Liver (tissue), 9 donors: Measurements from ENCODE around the gene IDH3A. TPM values are rescaled to one million over a fixed set of nuclear protein-coding genes. Genes with fewer than 3 reads are reported as not detected.

Source experiments
- DNase-seq: peaks from one replicate; pipeline ENCODE4 v3.0.0-alpha.2; 2017; ENCODE audit warnings: low spot score
- H3K27ac ChIP-seq, 2 donors: one replicate each; pipeline ENCODE4 v1.7.0; 2013; ENCODE audit warnings: inconsistent platforms in 2 of 2, low read length in 2 of 2, control low read depth in 1 of 2, low read depth in 1 of 2, mild to moderate bottlenecking in 1 of 2
- H3K27me3 ChIP-seq, 4 donors: one replicate each; pipeline versions ENCODE4 v1.6.1 to v1.7.0; 2013; ENCODE audit warnings: low read length in 3 of 4, inconsistent platforms in 1 of 4, mild to moderate bottlenecking in 1 of 4, moderate library complexity in 1 of 4; ENCODE audit not compliant: control insufficient read depth in 4 of 4, insufficient read depth in 4 of 4
- H3K36me3 ChIP-seq, 4 donors: one replicate each; pipeline versions ENCODE4 v1.6.1 to v1.7.0; 2013; ENCODE audit warnings: low read length in 3 of 4, mild to moderate bottlenecking in 3 of 4, low read depth in 1 of 4, moderate library complexity in 1 of 4; ENCODE audit not compliant: control insufficient read depth in 4 of 4, insufficient read depth in 3 of 4
- H3K4me1 ChIP-seq, 4 donors: one replicate each; pipeline versions ENCODE4 v1.6.1 to v1.7.0; 2013; ENCODE audit warnings: low read length in 3 of 4, mild to moderate bottlenecking in 3 of 4, moderate library complexity in 1 of 4; ENCODE audit not compliant: control insufficient read depth in 4 of 4, insufficient read depth in 4 of 4
- H3K4me3 ChIP-seq, 3 donors: one replicate each; pipeline versions ENCODE4 v1.6.1 to v1.7.0; 2013; ENCODE audit warnings: low read length in 3 of 3, control low read depth in 1 of 3, low read depth in 1 of 3, mild to moderate bottlenecking in 1 of 3
- H3K9ac ChIP-seq, 2 donors: one replicate each; pipeline ENCODE4 v1.7.0; 2013; ENCODE audit warnings: low read length in 2 of 2, mild to moderate bottlenecking in 2 of 2, moderate library complexity in 2 of 2, control low read depth in 1 of 2, low read depth in 1 of 2
- H3K9me3 ChIP-seq, 4 donors: one replicate each; pipeline versions ENCODE4 v1.6.1 to v1.7.0; 2013; ENCODE audit warnings: low read length in 3 of 4; ENCODE audit not compliant: control insufficient read depth in 4 of 4
- FOXA1 ChIP-seq: IDR thresholded peaks from 2 replicates; pipeline ENCODE4 v1.6.1; 2016; ENCODE audit warnings: antibody characterized with exemption
- WGBS: extraction: QIAGEN DNeasy Blood & Tissue Kit; methylation state at CpG from one replicate; pipeline ENCODE4 v1.1.7; 2013; 5-methylcytosine and 5-hydroxymethylcytosine counted together
- polyA plus RNA-seq, 2 donors: library from polyadenylated mRNA; stranded (reverse) in 1 of 2; unstranded in 1 of 2; fragments of 200-250 nt in 1 of 2; fragments of >200 nt in 1 of 2; fragmentation: Nextera tagmentation in 1 of 2; extraction: Ambion mirVana in 1 of 2; gene quantifications; one replicate each; pipeline versions ENCODE4 v1.2.1 to v1.2.3, GENCODE V29; 2013 to 2015
- total RNA-seq, 2 donors: library from RNA; depleted of rRNA; stranded (reverse); fragments of >200 nt; gene quantifications; one replicate each; pipeline ENCODE4 v1.2.3, GENCODE V29; 2014
- donor health status: healthy.
- donor health status: healthy.
- donor health status: healthy.
- donor health status: healthy.
- donor health status: healthy.

The IDH3A gene
- total and polyA plus RNA-seq, 4 donors: 13.5 to 51.7 (median 24.0) TPM

DNA sequence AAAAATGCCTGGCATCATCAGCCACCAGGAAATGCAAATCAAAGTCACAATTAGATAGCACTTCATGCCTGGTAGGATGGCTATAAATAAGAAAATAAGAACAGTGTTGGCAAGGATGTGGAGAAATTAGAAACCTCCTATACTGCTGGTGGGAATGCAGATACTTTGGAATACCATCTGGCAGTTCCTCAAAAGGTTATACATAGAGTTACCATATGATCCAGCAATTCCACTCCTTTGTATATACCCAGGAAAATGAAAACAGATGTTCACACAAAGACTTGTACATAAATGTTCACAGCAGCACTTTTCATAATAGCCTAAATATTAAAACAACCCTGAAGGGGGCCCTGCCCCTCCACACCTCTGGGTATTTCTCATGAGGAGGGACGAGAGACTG is 71.6 kb downstream of the IDH3A start:
- Histone ChIP-seq H3K27me3 (no peaks in the 10 kb centered on the region), H3K9me3 (peaks cover 0 to 1% (median 0%) of the 10 kb centered on the region in 4 donors), H3K36me3 (no peaks in the 10 kb centered on the region), H3K9ac (no peak overlapping the region), H3K4me1 (peaks cover 6 to 13% (median 10%) of the 10 kb centered on the region in 4 donors), H3K4me3 (no peak overlapping the region), H3K27ac (no peak overlapping the region)
- DNase-seq: no peak
- 92% methylated on average over 1 of the region's 1 CpG for WGBS
- no peak for TF ChIP-seq FOXA1

Other genes with a start within 250 kb of the IDH3A start
- 100 to 1,000 TPM in 1 of 2 donors, 1 to 10 TPM in 1; 8.4 to 119 TPM for gene TBC1D2B, start 71.7 kb upstream of the IDH3A start, total RNA-seq
- gene TBC1D2B, start 71.7 kb upstream of the IDH3A start, polyA plus RNA-seq: 10 to 100 TPM; 18.7 to 25.2 TPM
- not detected for gene SH2D7, start 56.8 kb upstream of the IDH3A start, total RNA-seq
- gene SH2D7, start 56.8 kb upstream of the IDH3A start, polyA plus RNA-seq: not detected
- 1 to 10 TPM in 1 of 2 donors, under 1 TPM in 1; 0.25 to 2.2 TPM for gene CIB2, start 17.9 kb upstream of the IDH3A start, total RNA-seq
- under 1 TPM; 0.36 to 0.70 TPM for gene CIB2, start 17.9 kb upstream of the IDH3A start, polyA plus RNA-seq
- gene ACSBG1, start 85.2 kb downstream of the IDH3A start, total RNA-seq: 1 to 10 TPM in 1 of 2 donors, under 1 TPM in 1; under 0.01 to 3.8 TPM
- under 1 TPM; 0.06 to 0.24 TPM for gene ACSBG1, start 85.2 kb downstream of the IDH3A start, polyA plus RNA-seq
- 10 to 100 TPM in 1 of 2 donors, 1 to 10 TPM in 1; 2.9 to 79.0 TPM for gene DNAJA4, start 115.2 kb downstream of the IDH3A start, total RNA-seq
- gene DNAJA4, start 115.2 kb downstream of the IDH3A start, polyA plus RNA-seq: 1 to 10 TPM in 1 of 2 donors, under 1 TPM in 1; 0.93 to 1.1 TPM
- gene SKIC8, start 150.2 kb downstream of the IDH3A start, total RNA-seq: 10 to 100 TPM; 44.9 to 48.7 TPM
- gene SKIC8, start 150.2 kb downstream of the IDH3A start, polyA plus RNA-seq: 10 to 100 TPM; 33.4 to 35.5 TPM
- not detected for gene CRABP1, start 191.0 kb downstream of the IDH3A start, total RNA-seq
- not detected for gene CRABP1, start 191.0 kb downstream of the IDH3A start, polyA plus RNA-seq